ENCODE results near the gene FAM162A.

FAM162A gene

DNA sequence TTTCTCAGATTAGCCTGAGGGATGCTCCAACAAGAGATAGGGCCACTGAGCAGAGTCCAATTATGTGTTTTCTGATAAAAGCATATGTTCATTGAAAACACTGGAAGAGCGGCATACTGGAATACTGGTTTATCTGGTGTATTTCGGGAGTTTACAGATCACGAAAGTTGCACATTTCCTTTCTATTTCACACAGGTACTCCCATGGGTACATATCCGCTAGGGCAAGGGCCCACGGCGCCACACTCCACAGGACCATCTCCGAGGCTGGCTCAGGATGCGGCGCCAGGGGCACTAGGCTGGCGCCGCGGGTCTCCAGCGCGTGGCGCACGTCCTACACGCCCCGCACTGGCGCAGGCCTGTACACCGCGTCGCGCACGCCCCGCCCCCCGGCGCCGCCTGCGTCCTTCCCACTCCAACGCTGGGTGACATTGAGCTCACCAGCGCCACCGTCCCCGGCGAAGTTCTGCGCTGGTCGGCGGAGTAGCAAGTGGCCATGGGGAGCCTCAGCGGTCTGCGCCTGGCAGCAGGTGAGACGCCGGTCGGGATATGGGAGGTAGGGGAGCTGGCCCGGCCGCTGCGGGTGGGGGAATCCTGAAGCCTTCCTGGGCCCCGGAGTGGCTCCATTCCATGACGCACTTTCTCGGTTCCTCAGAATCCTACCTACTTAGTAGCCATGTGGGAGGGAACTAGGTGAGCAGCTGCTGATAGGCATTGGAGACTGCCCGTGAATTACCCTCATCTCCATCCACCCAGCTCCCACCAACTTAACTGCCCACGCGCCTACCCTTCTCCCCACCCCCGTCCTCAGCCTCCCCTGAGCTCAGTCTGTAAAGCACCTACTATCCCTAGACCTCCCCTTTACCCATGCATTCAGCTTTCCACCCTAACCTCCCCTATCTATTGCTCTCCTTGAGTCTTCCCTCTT, at the start of gene FAM162A:
Gene FAM162A, plus strand, starts transcription at position 412 of the 927 bp plus-strand sequence. Its CDS starts 84 bp downstream, at position 496.
- peak; percentile 96 for DNase-seq

GRCh38 chr3:122342803-122343202, 41.2 kb upstream of the FAM162A start:
- no peak for DNase-seq

- DNase-seq: no peak
These were observed 40.3 kb upstream of the FAM162A start for GRCh38 chr3:122343654-122344053.

- DNase-seq: no peak
These were observed 34.8 kb upstream of the FAM162A start for GRCh38 chr3:122349171-122349570.

DNA sequence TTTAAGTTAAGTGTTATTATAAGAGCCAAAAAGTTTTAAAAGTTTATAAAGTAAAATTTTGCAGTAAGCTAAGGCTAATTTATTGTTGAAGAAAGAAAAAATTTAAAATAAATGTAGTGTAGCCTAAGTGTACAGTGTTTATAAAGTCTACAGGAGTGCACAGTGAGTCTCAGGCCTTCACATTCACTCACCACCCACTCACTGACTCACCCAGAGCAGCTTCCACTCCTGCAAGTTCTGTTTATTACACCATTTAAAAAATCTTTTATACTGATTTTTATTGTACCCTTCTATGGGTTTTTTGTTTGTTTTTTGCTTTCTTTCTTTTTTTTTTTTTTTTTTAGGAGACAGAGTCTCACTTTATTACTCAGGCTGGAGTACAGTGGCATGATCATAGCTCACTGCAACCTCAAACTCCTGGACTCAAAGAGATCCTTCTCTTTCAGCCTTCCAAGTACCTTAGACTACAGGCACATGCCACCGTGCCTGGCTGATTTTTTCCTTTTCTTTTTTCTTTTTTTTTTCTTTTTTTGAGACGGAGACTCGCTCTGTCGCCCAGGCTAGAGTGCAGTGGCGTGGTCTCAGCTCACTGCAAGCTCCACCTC, 33.1 kb upstream of the FAM162A start:
- DNase-seq: peak; percentile 26

DNA sequence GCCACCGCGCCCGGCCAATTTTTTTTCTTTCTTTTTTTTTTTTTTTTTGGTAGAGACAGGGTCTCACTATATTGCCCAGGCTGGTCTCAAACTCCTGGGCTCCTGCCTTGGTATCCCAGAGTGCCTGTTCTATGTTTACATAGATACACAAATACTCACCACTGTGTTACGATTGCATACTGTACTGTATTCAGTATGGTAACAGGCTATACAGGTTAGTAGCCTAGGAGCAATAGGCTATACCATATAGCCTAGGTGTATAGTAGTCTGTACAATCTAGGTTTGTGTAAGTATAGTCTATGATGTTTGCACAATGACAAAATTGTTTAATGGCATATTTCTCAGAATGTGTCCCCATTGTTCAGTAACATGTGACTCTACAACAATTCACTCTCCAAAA, 32.4 kb upstream of the FAM162A start:
- DNase-seq: no peak

DNA sequence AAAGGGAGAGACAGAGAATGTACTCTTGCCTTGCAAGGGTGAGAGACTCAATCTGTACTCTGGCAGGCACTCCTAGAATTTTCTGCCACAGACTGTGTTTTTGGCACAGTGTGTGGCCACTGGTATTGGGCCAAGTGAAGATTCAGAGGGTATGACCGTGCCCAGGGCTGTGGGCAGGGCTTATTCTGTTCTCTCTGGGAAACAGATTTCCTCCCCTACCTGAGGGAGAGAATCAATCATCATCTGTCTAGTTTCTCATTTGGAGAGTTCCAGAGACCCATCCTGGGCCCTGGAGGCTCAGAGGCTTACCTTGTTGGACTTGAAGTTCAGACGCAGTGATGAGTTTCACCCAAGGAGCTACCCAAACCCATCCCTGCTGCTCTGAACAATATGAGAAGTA, 30.8 kb upstream of the FAM162A start:
- no peak for DNase-seq

DNA sequence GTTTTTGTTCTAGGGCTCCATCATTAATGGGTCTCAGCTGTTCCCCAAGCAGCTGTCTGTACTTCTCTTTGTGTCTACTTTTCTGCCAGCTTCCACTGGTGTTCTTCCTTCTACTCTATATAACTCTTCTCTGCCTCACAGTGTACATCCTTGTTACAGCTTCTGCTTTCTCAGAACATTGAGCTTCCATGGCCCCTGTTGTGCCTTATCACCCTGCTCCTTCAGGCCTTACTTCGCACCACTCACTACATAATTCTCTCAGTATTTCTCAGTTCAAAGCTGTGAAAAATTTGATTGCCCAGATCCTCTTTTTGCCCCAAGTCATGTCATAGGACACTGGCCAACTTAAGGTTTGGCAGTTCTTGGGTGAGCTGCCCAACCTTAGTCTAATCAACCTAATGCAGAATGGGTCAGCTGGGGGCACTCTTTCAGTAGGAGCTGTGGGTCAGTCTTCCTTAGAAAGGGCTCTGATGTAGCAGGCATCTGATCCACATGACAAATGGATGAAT, 30.0 kb upstream of the FAM162A start:
- DNase-seq: no peak

- DNase-seq: no peak
These were observed 28.4 kb upstream of the FAM162A start for GRCh38 chr3:122355612-122356011.

- no peak for DNase-seq
These were observed 27.6 kb upstream of the FAM162A start for GRCh38 chr3:122356402-122356801.

- no peak for DNase-seq
These were observed 25.9 kb upstream of the FAM162A start for GRCh38 chr3:122357828-122358702.

GRCh38 chr3:122358703-122359032, 25.3 kb upstream of the FAM162A start:
- no peak for DNase-seq

- DNase-seq: no peak
These were observed 22.0 kb upstream of the FAM162A start for GRCh38 chr3:122362026-122362425.

GRCh38 chr3:122364490-122364889, 19.5 kb upstream of the FAM162A start:
- no peak for DNase-seq

- no peak for DNase-seq
These were observed 18.9 kb upstream of the FAM162A start for GRCh38 chr3:122365073-122365472.

DNA sequence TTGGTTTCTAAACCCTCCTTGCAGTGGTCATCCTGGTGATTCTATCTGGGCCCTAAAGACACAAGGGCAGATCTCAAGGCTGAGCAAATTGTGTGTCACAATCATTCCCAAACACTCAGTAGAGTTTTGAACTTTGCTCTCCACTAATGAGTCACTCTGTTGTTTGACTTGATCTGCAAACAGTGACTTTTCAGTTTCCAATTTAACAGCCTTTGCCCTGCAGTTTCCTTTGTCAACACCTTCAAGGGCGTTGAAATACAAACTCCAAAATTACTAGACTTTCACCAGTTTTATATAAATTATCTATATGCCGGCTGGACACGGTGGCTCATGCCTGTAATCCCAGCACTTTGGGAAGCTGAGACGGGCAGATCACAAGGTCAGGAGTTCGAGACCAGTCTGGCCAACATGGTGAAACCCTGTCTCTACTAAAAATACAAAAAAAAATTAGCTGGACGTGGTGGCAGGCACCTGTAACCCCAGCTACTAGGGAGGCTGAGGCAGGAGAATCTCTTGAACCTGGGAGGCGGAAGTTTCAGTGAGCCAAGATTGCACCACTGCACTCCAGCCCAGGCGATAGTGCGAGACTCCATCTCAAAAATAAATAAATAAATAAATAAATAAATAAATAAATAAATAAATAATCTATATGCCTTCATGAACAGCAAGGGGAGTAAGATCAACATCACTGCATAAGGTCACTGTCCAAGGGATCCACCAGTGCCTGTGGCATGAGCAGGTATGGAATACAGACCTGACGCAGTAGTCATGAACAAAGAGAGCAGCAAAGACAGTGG, 18.2 kb upstream of the FAM162A start:
- peak; percentile 7 for DNase-seq

DNA sequence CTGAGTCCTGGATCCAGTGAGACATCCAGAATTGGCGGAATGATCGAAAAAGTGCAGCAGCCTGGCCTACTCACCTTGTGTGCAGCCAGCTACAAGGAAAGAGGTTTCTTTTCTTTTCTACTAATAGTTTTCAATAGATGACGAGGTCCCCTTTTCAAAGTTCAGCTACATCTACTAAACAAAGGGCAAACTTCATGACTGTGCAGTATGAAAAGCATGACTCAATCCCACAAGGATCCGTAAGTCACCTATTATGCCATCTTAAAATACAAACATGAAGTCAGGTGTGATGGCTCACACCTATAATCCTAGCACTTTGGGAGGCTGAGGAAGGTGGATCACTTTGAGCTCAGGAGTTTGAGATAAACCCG, 17.6 kb upstream of the FAM162A start:
- no peak for DNase-seq

DNA sequence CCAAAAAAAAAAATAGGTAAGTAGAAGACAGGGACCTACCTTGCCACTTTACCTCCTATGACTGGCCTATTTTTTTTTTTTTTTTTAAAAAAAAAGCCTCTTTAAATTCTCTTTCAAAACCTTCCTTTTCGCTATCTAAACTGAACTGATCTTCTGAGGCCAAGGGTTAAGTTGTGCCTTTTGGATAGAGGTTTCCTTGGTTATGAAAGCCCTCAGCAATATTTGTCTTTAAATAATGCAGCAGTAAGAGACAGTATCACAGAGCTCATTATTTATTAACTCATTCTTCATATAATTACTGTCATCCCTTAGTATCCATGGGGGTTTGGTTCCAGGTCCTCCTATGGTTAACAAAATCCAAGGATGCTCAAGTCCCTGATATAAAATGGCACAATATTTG, 9.9 kb upstream of the FAM162A start:
- DNase-seq: no peak

- DNase-seq: no peak
These were observed 6.0 kb upstream of the FAM162A start for GRCh38 chr3:122377975-122378374.

DNA sequence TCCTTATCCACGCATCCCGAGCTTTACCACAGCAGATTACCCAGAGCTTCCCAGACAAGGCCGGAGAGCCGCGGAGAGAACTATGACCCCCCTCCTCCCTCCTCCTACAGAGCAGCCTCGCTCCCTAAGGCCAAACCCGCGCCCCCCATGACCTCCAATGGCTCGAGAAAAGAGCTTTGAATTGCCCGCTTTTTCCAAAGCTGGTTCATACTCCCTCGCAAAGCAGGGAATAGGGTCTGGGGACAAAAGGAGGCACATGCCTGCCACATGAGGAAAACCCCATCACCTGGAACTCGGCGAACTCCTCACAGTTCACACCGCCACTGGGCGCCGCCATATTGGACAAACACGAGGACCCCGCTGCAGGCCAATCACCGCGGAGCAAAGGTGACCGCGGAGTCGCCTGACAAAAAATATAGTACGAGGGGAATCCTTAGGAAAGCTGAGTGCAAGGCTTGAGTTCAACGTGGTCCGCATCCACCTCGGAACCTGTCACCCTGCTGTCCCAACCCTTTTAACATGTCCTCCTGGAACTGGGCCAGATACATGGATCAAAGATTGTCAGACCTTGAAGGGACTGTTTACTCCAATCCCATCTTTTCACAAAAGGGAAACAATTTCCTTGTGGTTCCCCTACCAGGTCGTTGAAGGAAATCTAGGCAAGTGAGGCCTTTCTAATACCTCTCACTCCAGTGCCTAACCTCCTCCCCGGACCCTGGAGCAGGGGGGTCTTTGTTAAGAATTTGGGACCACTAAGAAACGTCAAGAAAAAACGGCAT, 905 bp upstream of the FAM162A start, which contains the start of gene MIX23:
Gene MIX23, minus strand, starts transcription at position 344 of the 779 bp plus-strand sequence. Its CDS starts 7 bp downstream, at position 337.
- peak; percentile 92 for DNase-seq

DNA sequence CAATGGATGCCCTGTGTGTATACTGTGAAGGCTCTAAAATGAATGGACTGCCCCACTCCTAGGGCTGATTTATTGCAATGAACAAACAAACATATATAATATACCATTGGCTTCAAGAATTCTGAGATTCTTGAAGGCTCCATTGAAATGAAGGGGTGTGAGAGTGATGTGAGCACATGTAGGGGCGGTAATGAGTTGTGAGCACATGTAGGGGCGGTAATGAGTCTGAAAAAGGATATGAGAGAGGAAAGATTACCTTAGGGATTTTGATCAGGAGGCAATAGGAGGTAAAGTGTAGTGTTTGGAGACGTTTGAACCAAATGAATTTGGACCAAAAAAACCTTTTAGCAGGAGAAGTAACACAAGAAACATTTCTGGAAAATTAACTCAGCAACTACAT, 3.7 kb downstream of the FAM162A start:
- no peak for DNase-seq

Data from activated CD4-positive, alpha-beta T cell treated with anti-CD3 and anti-CD28 coated beads for 48 hours (primary cell).